Ectodermal cell (in vitro differentiated cells): ENCODE results near the gene KLHL40.

Source experiments
- H3K27ac ChIP-seq: 2 replicates; pipeline ENCODE4 v1.7.0; 2013; ENCODE audit warnings: mild to moderate bottlenecking, low read depth, low read length; ENCODE audit not compliant: insufficient read depth, poor library complexity, severe bottlenecking
- H3K27me3 ChIP-seq: 2 replicates; pipeline ENCODE4 v1.7.0; 2013; ENCODE audit warnings: mild to moderate bottlenecking, low read length; ENCODE audit not compliant: insufficient read depth, control insufficient read depth, poor library complexity, severe bottlenecking
- H3K36me3 ChIP-seq: one replicate; pipeline ENCODE4 v1.7.0; 2013; ENCODE audit warnings: low read length; ENCODE audit not compliant: control insufficient read depth, insufficient read depth
- H3K4me1 ChIP-seq: one replicate; pipeline ENCODE4 v1.7.0; 2013; ENCODE audit warnings: low read length; ENCODE audit not compliant: control insufficient read depth, insufficient read depth
- H3K4me3 ChIP-seq: 2 replicates; pipeline ENCODE4 v1.7.0; 2013; ENCODE audit warnings: low read depth, low read length, control low read depth; ENCODE audit not compliant: insufficient read depth
- H3K9me3 ChIP-seq: 2 replicates; pipeline ENCODE4 v1.7.0; 2013; ENCODE audit warnings: mild to moderate bottlenecking, low read length, moderate library complexity; ENCODE audit not compliant: control insufficient read depth
- WGBS, 2 experiments: methylation state at CpG; one replicate each; pipeline ENCODE4 v1.1.7; 2013; ENCODE audit warnings: missing lambda C conversion rate in 2 of 2; 5-methylcytosine and 5-hydroxymethylcytosine counted together

Gene KLHL40

GRCh38 chr3:42681361-42682038, 3.8 kb upstream of the KLHL40 start:
- Histone ChIP-seq H3K4me1 (no peaks in the 10 kb centered on the region), H3K9me3 (no peaks in the 10 kb centered on the region), H3K4me3 (no peak overlapping the region), H3K27me3 (no peaks in the 10 kb centered on the region), H3K27ac (no peak overlapping the region), H3K36me3 (no peaks in the 10 kb centered on the region)
- WGBS, 2 experiments, result 89 to 91% methylated on average over 8 to 9 of the region's 10 CpGs

GRCh38 chr3:42682301-42683070, 2.9 kb upstream of the KLHL40 start:
- Histone ChIP-seq H3K4me1 (no peaks in the 10 kb centered on the region), H3K9me3 (no peaks in the 10 kb centered on the region), H3K4me3 (no peak overlapping the region), H3K36me3 (no peaks in the 10 kb centered on the region), H3K27ac (no peak overlapping the region), H3K27me3 (no peaks in the 10 kb centered on the region)
- WGBS, 2 experiments, result 89 to 92% methylated on average over 12 of the region's 12 CpGs

DNA sequence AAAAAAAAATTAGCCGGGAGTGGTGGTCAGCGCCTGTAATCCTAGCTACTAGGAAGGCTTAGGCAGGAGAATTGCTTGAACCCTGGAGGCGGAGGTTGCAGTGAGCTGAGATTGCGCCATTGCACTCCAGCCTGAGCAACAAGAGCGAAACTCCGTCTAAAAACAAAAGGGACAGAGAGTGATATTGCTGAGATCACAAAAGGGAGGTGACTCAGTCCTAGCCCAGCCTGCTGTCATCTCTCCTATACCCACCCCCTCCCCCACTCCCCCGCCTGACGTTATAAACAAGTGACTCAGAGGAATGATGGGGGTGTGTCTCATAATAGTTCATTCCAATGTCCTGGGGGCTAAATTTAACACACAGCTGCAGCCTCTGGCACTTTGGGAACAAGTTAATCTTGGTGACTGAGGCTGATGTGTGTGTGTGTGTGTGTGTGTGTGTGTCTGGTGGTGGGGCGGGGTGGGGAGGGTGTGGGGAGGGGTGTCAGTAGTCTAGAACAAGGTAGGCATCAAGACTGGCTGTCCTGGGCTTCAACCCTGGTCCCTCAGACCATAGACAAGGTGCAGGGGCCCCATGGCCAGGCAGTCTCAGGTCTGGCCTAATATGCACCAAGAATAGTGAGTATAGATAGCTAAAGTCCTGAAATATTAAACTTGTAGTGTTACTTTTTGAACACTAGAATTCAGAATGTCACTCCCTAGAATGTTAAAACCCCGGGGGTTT, 1.3 kb upstream of the KLHL40 start:
- Histone ChIP-seq H3K4me3 (no peak overlapping the region), H3K27ac (no peak overlapping the region), H3K27me3 (no peaks in the 10 kb centered on the region), H3K4me1 (no peaks in the 10 kb centered on the region), H3K36me3 (no peaks in the 10 kb centered on the region), H3K9me3 (no peaks in the 10 kb centered on the region)
- 81 to 83% methylated on average over 8 to 10 of the region's 10 CpGs for WGBS, 2 experiments

DNA sequence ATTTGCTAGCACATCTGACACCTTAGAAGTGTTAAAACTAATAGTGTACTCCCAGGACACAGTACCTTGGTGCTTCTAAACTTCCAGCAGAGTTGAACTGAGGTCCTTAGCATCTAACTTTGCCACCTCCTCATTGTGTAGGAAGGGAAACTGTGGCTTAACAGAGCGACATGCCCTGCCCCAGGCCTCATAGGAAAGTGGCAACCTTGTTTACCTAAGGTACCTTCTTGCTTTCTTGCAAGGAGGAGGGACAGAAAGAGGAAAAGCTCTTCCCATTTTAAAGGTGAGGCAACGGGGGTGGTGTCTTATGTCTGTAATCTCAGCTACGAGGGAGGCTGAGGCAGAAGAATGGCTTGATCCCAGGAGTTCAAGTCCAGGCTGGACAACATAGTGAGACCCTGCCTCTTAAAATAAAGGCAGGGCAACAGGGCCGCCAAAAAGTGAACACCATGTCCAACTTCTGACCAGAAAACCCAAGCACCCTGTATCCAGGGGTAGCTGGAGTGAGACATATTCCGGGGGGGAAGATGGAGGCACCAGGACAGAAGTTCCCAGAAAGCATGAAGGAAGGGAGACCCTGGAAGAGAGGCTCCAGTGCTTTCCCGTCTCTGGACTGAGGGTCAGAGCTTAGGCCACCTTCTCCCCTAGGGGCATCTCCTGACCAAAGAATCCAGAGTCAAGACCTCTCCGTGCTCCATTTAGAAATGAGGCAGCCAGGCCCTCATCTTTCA, 540 bp upstream of the KLHL40 start:
- Histone ChIP-seq H3K36me3 (no peaks in the 10 kb centered on the region), H3K27me3 (no peaks in the 10 kb centered on the region), H3K4me3 (no peak overlapping the region), H3K27ac (no peak overlapping the region), H3K4me1 (peaks cover 6% of the 10 kb centered on the region), H3K9me3 (no peaks in the 10 kb centered on the region)
- WGBS, 2 experiments, result 92 to 94% methylated on average over 7 of the region's 7 CpGs

DNA sequence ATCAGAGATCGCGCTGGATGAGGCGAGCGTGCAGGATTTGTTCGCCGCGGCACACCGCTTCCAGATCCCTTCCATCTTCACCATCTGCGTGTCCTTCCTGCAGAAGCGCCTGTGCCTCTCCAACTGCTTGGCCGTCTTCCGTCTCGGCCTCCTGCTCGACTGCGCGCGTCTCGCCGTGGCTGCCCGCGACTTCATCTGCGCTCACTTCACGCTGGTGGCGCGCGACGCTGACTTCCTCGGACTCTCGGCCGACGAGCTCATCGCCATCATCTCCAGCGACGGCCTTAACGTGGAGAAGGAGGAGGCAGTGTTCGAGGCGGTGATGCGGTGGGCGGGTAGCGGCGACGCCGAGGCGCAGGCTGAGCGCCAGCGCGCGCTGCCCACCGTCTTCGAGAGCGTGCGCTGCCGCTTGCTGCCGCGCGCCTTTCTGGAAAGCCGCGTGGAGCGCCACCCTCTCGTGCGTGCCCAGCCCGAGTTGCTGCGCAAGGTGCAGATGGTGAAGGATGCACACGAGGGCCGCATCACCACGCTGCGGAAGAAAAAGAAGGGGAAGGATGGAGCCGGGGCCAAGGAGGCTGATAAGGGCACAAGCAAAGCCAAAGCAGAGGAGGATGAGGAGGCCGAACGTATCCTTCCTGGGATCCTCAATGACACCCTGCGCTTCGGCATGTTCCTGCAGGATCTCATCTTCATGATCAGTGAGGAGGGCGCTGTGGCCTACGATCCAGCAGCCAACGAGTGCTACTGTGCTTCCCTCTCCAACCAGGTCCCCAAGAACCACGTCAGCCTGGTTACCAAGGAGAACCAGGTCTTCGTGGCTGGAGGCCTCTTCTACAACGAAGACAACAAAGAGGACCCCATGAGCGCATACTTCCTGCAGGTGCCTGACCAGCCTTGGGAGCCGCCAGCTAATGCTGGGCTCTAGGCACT, 819 bp downstream of the KLHL40 start:
- 95% methylated on average over 80 of the region's 80 CpGs for WGBS, 2 experiments
- Histone ChIP-seq H3K4me1 (peaks cover 8% of the 10 kb centered on the region), H3K27me3 (no peaks in the 10 kb centered on the region), H3K36me3 (no peaks in the 10 kb centered on the region), H3K27ac (no peak overlapping the region), H3K9me3 (no peaks in the 10 kb centered on the region), H3K4me3 (no peak overlapping the region)

DNA sequence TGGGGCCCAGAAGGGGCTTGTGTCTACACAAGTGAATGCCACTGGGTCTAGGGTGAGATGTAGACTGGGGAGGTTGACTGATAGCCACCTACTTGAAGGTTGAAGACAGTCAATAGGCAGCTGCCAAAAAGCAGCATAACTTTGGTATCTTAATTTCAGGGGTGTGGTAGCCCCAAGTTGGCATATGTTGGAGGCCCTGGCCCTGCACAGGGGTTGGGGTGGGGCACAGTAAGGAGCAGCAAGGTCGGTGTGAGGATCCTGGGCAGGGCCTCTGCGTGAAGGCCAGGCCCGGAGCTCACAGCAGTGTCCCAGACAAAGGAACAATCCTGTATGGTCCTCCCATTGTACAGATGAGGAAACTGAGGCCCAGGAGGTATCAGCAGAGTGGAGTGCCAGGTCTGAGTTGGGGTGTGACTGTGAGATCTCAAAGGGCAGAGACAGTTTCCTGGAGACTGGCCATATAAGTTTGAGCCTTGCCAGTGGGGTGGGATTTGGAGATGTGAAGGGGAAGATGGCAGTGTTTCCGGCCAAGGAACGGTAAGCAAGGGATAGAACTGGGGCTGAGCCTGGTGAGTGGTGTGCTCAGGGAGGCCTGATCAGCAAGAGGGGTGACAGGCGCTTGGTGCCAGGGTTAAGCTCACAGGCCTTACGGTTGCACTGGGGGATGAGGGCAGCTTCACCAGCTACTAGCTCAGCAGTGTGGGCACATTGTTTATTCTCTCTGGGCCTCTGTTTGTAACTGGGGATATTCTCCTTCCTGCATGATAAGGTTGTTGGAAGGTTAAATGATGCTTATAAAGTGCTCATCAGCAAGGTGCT, 1.7 kb downstream of the KLHL40 start:
- Histone ChIP-seq H3K27ac (no peak overlapping the region), H3K4me3 (no peak overlapping the region), H3K9me3 (no peaks in the 10 kb centered on the region), H3K4me1 (peaks cover 8% of the 10 kb centered on the region), H3K27me3 (no peaks in the 10 kb centered on the region), H3K36me3 (no peaks in the 10 kb centered on the region)
- 94% methylated on average over 7 of the region's 7 CpGs for WGBS, 2 experiments

GRCh38 chr3:42688016-42688415, 2.7 kb downstream of the KLHL40 start:
- H3K4me3 ChIP-seq, result no peak overlapping the region
- H3K36me3 ChIP-seq, result no peaks in the 10 kb centered on the region
- no peak overlapping the region for H3K27ac ChIP-seq
- H3K4me1 ChIP-seq, result peaks cover 8% of the 10 kb centered on the region
- no peaks in the 10 kb centered on the region for H3K9me3 ChIP-seq
- WGBS, 2 experiments, result 96% methylated on average over 15 of the region's 15 CpGs
- H3K27me3 ChIP-seq, result no peaks in the 10 kb centered on the region

DNA sequence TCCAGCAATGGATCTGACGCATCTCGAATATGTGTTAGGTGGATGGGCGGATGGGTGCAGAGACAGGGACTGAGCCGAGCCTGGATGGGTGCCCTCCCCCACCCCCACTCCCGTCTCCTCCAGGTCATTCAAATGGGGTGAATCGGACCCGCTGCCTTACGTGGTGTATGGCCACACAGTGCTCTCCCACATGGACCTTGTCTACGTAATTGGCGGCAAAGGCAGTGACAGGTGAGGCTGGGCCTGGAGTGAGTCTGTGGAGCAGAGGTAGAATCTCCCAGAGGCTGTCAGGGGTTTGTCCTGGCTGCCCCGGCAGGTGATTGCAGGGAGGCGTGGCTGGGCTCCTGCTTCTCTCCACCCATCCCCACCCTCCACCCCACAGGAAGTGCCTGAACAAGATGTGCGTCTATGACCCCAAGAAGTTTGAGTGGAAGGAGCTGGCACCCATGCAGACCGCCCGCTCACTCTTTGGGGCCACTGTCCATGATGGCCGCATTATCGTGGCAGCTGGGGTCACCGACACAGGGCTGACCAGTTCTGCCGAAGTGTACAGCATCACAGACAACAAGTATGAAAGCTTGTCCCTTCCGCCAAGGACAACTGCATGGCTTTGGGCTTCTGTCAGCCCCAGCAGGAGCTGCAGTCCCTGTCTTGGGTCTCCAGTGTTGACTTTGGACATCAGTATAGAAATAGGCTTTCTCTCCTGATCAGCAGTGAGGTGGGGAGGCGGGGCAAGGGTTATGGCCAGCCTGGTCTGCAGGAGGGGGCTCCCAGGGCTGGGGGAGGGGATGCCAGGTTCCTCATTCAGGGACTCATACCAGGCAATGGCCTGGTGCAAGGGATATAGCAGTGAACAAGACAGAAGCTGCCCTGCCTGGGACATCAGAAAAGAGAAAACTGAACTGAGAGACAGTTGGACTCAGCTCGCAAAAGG, 3.4 kb downstream of the KLHL40 start:
- Histone ChIP-seq H3K27ac (no peak overlapping the region), H3K4me3 (no peak overlapping the region), H3K4me1 (peaks cover 8% of the 10 kb centered on the region), H3K27me3 (no peaks in the 10 kb centered on the region), H3K36me3 (no peaks in the 10 kb centered on the region), H3K9me3 (no peaks in the 10 kb centered on the region)
- 93 to 94% methylated on average over 22 of the region's 22 CpGs for WGBS, 2 experiments
